ENCODE results near the gene MMAA.

- TF ChIP-seq CTCF (IDR thresholded peaks at IDR 0.05; ENCODE audit: poor library complexity) (no peak), EZH2 (IDR thresholded peaks at IDR 0.05; ENCODE audit: borderline replicate concordance) (no peak)
Measured at GRCh38 chr4:145698507-145698906, 79.3 kb downstream of the MMAA start.
